Measurements from ENCODE around the gene STPG1.

Gene STPG1

GRCh38 chr1:24340770-24341169 lies 72.8 kb downstream of the STPG1 start:
- no peak overlapping the region for H3K4me3 ChIP-seq (ENCODE audit: low read depth, low read length)
- TF ChIP-seq, protein P1, sequence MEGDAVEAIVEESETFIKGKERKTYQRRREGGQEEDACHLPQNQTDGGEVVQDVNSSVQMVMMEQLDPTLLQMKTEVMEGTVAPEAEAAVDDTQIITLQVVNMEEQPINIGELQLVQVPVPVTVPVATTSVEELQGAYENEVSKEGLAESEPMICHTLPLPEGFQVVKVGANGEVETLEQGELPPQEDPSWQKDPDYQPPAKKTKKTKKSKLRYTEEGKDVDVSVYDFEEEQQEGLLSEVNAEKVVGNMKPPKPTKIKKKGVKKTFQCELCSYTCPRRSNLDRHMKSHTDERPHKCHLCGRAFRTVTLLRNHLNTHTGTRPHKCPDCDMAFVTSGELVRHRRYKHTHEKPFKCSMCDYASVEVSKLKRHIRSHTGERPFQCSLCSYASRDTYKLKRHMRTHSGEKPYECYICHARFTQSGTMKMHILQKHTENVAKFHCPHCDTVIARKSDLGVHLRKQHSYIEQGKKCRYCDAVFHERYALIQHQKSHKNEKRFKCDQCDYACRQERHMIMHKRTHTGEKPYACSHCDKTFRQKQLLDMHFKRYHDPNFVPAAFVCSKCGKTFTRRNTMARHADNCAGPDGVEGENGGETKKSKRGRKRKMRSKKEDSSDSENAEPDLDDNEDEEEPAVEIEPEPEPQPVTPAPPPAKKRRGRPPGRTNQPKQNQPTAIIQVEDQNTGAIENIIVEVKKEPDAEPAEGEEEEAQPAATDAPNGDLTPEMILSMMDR (IDR thresholded peaks at IDR 0.05; ENCODE audit: low read depth, low read length): no peak

GRCh38 chr1:24339996-24340395 lies 73.6 kb downstream of the STPG1 start:
- TF ChIP-seq, protein P1 (IDR thresholded peaks at IDR 0.05; ENCODE audit: low read depth, low read length): no peak
- H3K4me3 ChIP-seq (ENCODE audit: low read depth, low read length): no peak overlapping the region

GRCh38 chr1:24338447-24338846 lies 75.1 kb downstream of the STPG1 start:
- no peak overlapping the region for H3K4me3 ChIP-seq (ENCODE audit: low read depth, low read length)
- TF ChIP-seq, protein P1 (IDR thresholded peaks at IDR 0.05; ENCODE audit: low read depth, low read length): no peak

DNA sequence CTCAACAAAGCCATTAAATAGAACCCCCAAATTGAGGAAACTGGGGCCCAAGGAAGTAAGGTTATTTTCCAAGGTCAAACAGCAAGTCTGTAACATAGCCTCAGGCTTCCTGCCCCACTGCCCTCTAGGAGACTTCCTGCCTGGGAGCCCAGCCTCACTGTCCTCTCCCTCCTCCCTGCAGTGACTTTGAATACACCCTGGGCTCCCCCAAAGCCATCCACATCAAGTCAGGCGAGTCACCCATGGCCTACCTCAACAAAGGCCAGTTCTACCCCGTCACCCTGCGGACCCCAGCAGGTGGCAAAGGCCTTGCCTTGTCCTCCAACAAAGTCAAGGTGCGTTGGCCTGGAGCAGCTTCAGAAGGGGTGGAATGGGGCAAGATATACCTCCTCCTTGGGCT lies 76.1 kb downstream of the STPG1 start:
- no peak overlapping the region for H3K4me3 ChIP-seq (ENCODE audit: low read depth, low read length)
- TF ChIP-seq, protein P1 (IDR thresholded peaks at IDR 0.05; ENCODE audit: low read depth, low read length): no peak

DNA sequence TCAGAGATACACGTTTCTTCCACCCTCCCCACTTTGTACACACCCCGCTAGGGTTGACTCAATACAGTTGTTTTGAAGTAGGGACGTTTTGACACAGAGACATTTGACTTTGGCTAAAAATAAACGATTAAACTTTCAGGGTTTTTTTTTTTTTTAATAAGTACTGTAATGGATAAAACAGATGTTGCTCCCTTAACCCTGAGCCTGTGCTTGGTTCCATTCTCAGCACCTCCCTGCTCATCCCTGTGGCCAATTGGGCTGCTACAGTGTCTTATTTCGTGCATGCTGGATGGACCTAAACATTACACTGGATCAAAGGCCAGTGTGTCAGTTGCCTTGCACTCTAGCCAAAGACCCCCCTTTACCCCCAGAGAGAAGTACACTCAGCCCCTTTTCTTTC lies 77.5 kb downstream of the STPG1 start:
- TF ChIP-seq, protein P1 (IDR thresholded peaks at IDR 0.05; ENCODE audit: low read depth, low read length): no peak
- H3K4me3 ChIP-seq (ENCODE audit: low read depth, low read length): no peak overlapping the region

GRCh38 chr1:24331961-24332673 lies 81.5 kb downstream of the STPG1 start:
- no peak overlapping the region for H3K4me3 ChIP-seq (ENCODE audit: low read depth, low read length)
- TF ChIP-seq, protein P1 (IDR thresholded peaks at IDR 0.05; ENCODE audit: low read depth, low read length): no peak

GRCh38 chr1:24329797-24330543 lies 83.6 kb downstream of the STPG1 start:
- TF ChIP-seq, protein P1 (IDR thresholded peaks at IDR 0.05; ENCODE audit: low read depth, low read length): no peak
- no peak overlapping the region for H3K4me3 ChIP-seq (ENCODE audit: low read depth, low read length)

All from WI38 (cell line).